ENCODE results near the gene CTIF. TPM values are rescaled to one million over a fixed set of nuclear protein-coding genes. Genes with fewer than 3 reads are reported as not detected.
A peak's percentile ranks its signal among the peaks of the same experiment; 100 is the strongest.
"Not testable (repeated sequence)": the region's sequence is repeated elsewhere in the genome, so short reads cannot be mapped to it uniquely, and the experiment has no call there.

The CTIF gene
- total and polyA plus RNA-seq, 2 donors (not counting 1 experiment from before 2014, with no cell fraction given): 27.2 to 28.1 TPM

- no peak for TF ChIP-seq EZH2 (IDR thresholded peaks at IDR 0.05; ENCODE audit: low read length, missing control alignments)
- TF ChIP-seq, protein P1, sequence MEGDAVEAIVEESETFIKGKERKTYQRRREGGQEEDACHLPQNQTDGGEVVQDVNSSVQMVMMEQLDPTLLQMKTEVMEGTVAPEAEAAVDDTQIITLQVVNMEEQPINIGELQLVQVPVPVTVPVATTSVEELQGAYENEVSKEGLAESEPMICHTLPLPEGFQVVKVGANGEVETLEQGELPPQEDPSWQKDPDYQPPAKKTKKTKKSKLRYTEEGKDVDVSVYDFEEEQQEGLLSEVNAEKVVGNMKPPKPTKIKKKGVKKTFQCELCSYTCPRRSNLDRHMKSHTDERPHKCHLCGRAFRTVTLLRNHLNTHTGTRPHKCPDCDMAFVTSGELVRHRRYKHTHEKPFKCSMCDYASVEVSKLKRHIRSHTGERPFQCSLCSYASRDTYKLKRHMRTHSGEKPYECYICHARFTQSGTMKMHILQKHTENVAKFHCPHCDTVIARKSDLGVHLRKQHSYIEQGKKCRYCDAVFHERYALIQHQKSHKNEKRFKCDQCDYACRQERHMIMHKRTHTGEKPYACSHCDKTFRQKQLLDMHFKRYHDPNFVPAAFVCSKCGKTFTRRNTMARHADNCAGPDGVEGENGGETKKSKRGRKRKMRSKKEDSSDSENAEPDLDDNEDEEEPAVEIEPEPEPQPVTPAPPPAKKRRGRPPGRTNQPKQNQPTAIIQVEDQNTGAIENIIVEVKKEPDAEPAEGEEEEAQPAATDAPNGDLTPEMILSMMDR (conservative IDR thresholded peaks at IDR 0.05 in 1 of 2, IDR thresholded peaks at IDR 0.05 in 1 of 2; ENCODE audit: low read depth in 1 of 2, low read length in 2 of 2): no peak
Measured at GRCh38 chr18:48810805-48811204, 272.0 kb downstream of the CTIF start.

GRCh38 chr18:48811401-48811800 is 272.6 kb downstream of the CTIF start:
- H3K36me3 ChIP-seq (ENCODE audit: control insufficient read depth, insufficient read depth, low read length): no peaks in the 10 kb centered on the region
- H3K79me2 ChIP-seq (ENCODE audit: control insufficient read depth, insufficient read depth, low read length): no peaks in the 10 kb centered on the region

More at GRCh38 chr18:48810805-48811204, 272.0 kb downstream of the CTIF start:
- no peaks in the 10 kb centered on the region for H3K36me3 ChIP-seq (ENCODE audit: control insufficient read depth, insufficient read depth, low read length)
- no peak overlapping the region for H3K4me2 ChIP-seq (ENCODE audit: extremely low read depth, insufficient read depth, low read length)
- H2AFZ ChIP-seq (ENCODE audit: low read length): no peak overlapping the region
- H3K4me3 ChIP-seq (replicated peaks in 1 of 4; ENCODE audit: control extremely low read depth in 1 of 4, insufficient read depth in 1 of 4, low read depth in 3 of 4, low read length in 4 of 4): no peak overlapping the region
- no peak overlapping the region for H3K9ac ChIP-seq (ENCODE audit: insufficient read depth, low read length)
- no peaks in the 10 kb centered on the region for H3K27me3 ChIP-seq (ENCODE audit: control insufficient read depth, insufficient read depth, low read length)
- no peaks in the 10 kb centered on the region for H3K9me3 ChIP-seq (ENCODE audit: control insufficient read depth, insufficient read depth, low read depth, low read length)
- no peaks in the 10 kb centered on the region for H3K79me2 ChIP-seq (ENCODE audit: control insufficient read depth, insufficient read depth, low read length)
- H4K20me1 ChIP-seq (ENCODE audit: control insufficient read depth, extremely low read depth, insufficient read depth, low read length): no peaks in the 10 kb centered on the region
- H3K4me1 ChIP-seq (ENCODE audit: control insufficient read depth, extremely low read depth, insufficient read depth, low read length): no peaks in the 10 kb centered on the region
- H3K27ac ChIP-seq (ENCODE audit: insufficient read depth, low read length): no peak overlapping the region
- peak in 1 of 2 donors; percentile 44 for DNase-seq (ENCODE audit: low read depth in 2 of 2)

DNA sequence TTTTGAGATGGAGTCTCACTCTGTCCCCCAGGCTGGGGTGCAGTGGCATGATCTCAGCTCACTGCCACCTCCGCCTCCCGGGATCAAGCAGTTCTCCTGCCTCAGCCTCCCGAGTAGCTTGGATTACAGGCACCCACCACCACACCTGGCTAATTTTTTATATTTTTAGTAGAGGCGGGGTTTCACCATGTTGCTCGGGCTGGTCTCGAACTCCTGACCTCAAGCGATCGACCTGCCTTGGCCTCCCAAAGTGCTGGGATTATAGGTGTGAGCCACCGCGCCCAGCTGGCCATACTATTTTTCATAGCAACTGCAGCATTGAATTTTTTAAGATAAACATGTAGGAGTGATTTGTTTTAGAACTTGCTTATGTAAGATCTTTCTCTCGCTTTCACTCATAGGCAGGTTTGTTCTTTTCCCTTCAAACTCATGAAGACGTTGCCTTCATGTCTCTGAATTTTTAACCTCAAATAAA is 273.2 kb downstream of the CTIF start:
- H4K20me1 ChIP-seq (ENCODE audit: control insufficient read depth, extremely low read depth, insufficient read depth, low read length); H2AFZ ChIP-seq (ENCODE audit: low read length); H3K9ac ChIP-seq (ENCODE audit: insufficient read depth, low read length); H3K79me2 ChIP-seq (ENCODE audit: control insufficient read depth, insufficient read depth, low read length); H3K4me3 ChIP-seq (replicated peaks in 1 of 4; ENCODE audit: control extremely low read depth in 1 of 4, insufficient read depth in 1 of 4, low read depth in 3 of 4, low read length in 4 of 4); DNase-seq (ENCODE audit: low read depth in 2 of 2); H3K27me3 ChIP-seq (ENCODE audit: control insufficient read depth, insufficient read depth, low read length); H3K36me3 ChIP-seq (ENCODE audit: control insufficient read depth, insufficient read depth, low read length); H3K27ac ChIP-seq (ENCODE audit: insufficient read depth, low read length); H3K4me2 ChIP-seq (ENCODE audit: extremely low read depth, insufficient read depth, low read length); H3K4me1 ChIP-seq (ENCODE audit: control insufficient read depth, extremely low read depth, insufficient read depth, low read length); H3K9me3 ChIP-seq (ENCODE audit: control insufficient read depth, insufficient read depth, low read depth, low read length): not testable (repeated sequence)

More at GRCh38 chr18:48811401-48811800, 272.6 kb downstream of the CTIF start:
- no peak overlapping the region for H3K9ac ChIP-seq (ENCODE audit: insufficient read depth, low read length)
- H3K4me1 ChIP-seq (ENCODE audit: control insufficient read depth, extremely low read depth, insufficient read depth, low read length): no peaks in the 10 kb centered on the region
- DNase-seq (ENCODE audit: low read depth in 2 of 2): no peak
- no peak overlapping the region for H2AFZ ChIP-seq (ENCODE audit: low read length)
- H3K27ac ChIP-seq (ENCODE audit: insufficient read depth, low read length): no peak overlapping the region
- no peaks in the 10 kb centered on the region for H3K27me3 ChIP-seq (ENCODE audit: control insufficient read depth, insufficient read depth, low read length)
- no peaks in the 10 kb centered on the region for H3K9me3 ChIP-seq (ENCODE audit: control insufficient read depth, insufficient read depth, low read depth, low read length)
- H3K4me2 ChIP-seq (ENCODE audit: extremely low read depth, insufficient read depth, low read length): no peak overlapping the region
- no peak overlapping the region for H3K4me3 ChIP-seq (replicated peaks in 1 of 4; ENCODE audit: control extremely low read depth in 1 of 4, insufficient read depth in 1 of 4, low read depth in 3 of 4, low read length in 4 of 4)
- TF ChIP-seq, protein P1 (conservative IDR thresholded peaks at IDR 0.05 in 1 of 2, IDR thresholded peaks at IDR 0.05 in 1 of 2; ENCODE audit: low read depth in 1 of 2, low read length in 2 of 2): no peak
- TF ChIP-seq EZH2 (IDR thresholded peaks at IDR 0.05; ENCODE audit: low read length, missing control alignments): no peak
- no peaks in the 10 kb centered on the region for H4K20me1 ChIP-seq (ENCODE audit: control insufficient read depth, extremely low read depth, insufficient read depth, low read length)
